Trophoblast cell (in vitro differentiated cells and primary cell): ENCODE data around the gene FOXF2.

ENCODE experiments used
- DNase-seq, 2 donors: peaks; one replicate each; pipeline ENCODE4 v3.0.0-alpha.2; 2016
- H2AFZ ChIP-seq: 2 replicates; pipeline ENCODE4 v1.6.1; 2013; ENCODE audit warnings: low read length, moderate library complexity, mild to moderate bottlenecking; ENCODE audit not compliant: insufficient read depth, poor library complexity
- H2AK5ac ChIP-seq: 2 replicates; pipeline ENCODE4 v1.6.1; 2013; ENCODE audit warnings: mild to moderate bottlenecking, low read length
- H2BK120ac ChIP-seq: 2 replicates; pipeline ENCODE4 v1.6.1; 2013; ENCODE audit warnings: low read length, mild to moderate bottlenecking, moderate library complexity; ENCODE audit not compliant: insufficient read depth, poor library complexity
- H2BK12ac ChIP-seq: 2 replicates; pipeline ENCODE4 v1.6.1; 2013; ENCODE audit warnings: mild to moderate bottlenecking, low read length, moderate library complexity
- H2BK5ac ChIP-seq: 2 replicates; pipeline ENCODE4 v1.6.1; 2013; ENCODE audit warnings: low read length, low read depth, moderate library complexity, mild to moderate bottlenecking; ENCODE audit not compliant: poor library complexity
- H3K14ac ChIP-seq: 2 replicates; pipeline ENCODE4 v1.6.1; 2013; ENCODE audit warnings: mild to moderate bottlenecking, low read length
- H3K18ac ChIP-seq: 2 replicates; pipeline ENCODE4 v1.6.1; 2013; ENCODE audit warnings: mild to moderate bottlenecking, low read length
- H3K23ac ChIP-seq: 2 replicates; pipeline ENCODE4 v1.6.1; 2013; ENCODE audit warnings: low read length
- H3K27ac ChIP-seq: 2 replicates; pipeline ENCODE4 v1.5.1; 2013; ENCODE audit warnings: low read depth, mild to moderate bottlenecking, inconsistent platforms, low read length, moderate library complexity
- H3K27me3 ChIP-seq: 2 replicates; pipeline ENCODE4 v1.6.1; 2013; ENCODE audit warnings: inconsistent platforms, mild to moderate bottlenecking, low read length, moderate library complexity; ENCODE audit not compliant: insufficient read depth
- H3K36me3 ChIP-seq, 2 experiments: 1 replicate in 1 of 2; 2 replicates in 1 of 2; pipeline ENCODE4 v1.6.1; 2013; ENCODE audit warnings: low read length in 2 of 2, mild to moderate bottlenecking in 2 of 2, moderate library complexity in 1 of 2; ENCODE audit not compliant: insufficient read depth in 2 of 2, control insufficient read depth in 1 of 2
- H3K4ac ChIP-seq: 2 replicates; pipeline ENCODE4 v1.6.1; 2013; ENCODE audit warnings: low read depth, mild to moderate bottlenecking, low read length, moderate library complexity
- H3K4me1 ChIP-seq, 2 experiments: 1 replicate in 1 of 2; 2 replicates in 1 of 2; pipeline ENCODE4 v1.6.1; 2013; ENCODE audit warnings: low read length in 2 of 2, mild to moderate bottlenecking in 2 of 2, moderate library complexity in 1 of 2; ENCODE audit not compliant: insufficient read depth in 2 of 2, control insufficient read depth in 1 of 2
- H3K4me2 ChIP-seq: 2 replicates; pipeline ENCODE4 v1.6.1; 2013; ENCODE audit warnings: inconsistent platforms, mild to moderate bottlenecking, low read length, moderate library complexity
- H3K4me3 ChIP-seq: 2 replicates; pipeline ENCODE4 v1.5.1; 2013; ENCODE audit warnings: mild to moderate bottlenecking, low read depth, low read length, inconsistent platforms
- H3K79me1 ChIP-seq: one replicate; pipeline ENCODE4 v1.6.1; 2013; ENCODE audit warnings: low read length
- H3K79me2 ChIP-seq: 2 replicates; pipeline ENCODE4 v1.6.1; 2013; ENCODE audit warnings: low read length, mild to moderate bottlenecking; ENCODE audit not compliant: control insufficient read depth, insufficient read depth, poor library complexity
- H3K9ac ChIP-seq: 2 replicates; pipeline ENCODE4 v1.6.1; 2013; ENCODE audit warnings: mild to moderate bottlenecking, low read length
- H3K9me3 ChIP-seq: 2 replicates; pipeline ENCODE4 v1.6.1; 2013; ENCODE audit warnings: low read depth, mild to moderate bottlenecking, control low read depth, inconsistent platforms, low read length; ENCODE audit not compliant: insufficient read depth
- H4K12ac ChIP-seq: 2 replicates; pipeline ENCODE4 v1.6.1; 2013; ENCODE audit warnings: low read depth, mild to moderate bottlenecking, low read length, moderate library complexity
- H4K8ac ChIP-seq: 2 replicates; pipeline ENCODE4 v1.6.1; 2013; ENCODE audit warnings: low read depth, mild to moderate bottlenecking, low read length, moderate library complexity
- H4K91ac ChIP-seq: one replicate; pipeline ENCODE4 v1.6.1; 2013; ENCODE audit warnings: low read depth, mild to moderate bottlenecking, low read length, moderate library complexity
- WGBS: extraction: QIAGEN DNeasy Blood & Tissue Kit; methylation state at CpG from one replicate; pipeline ENCODE4 v1.1.7; 2013; ENCODE audit warnings: missing lambda C conversion rate; ENCODE audit not compliant: insufficient read length, insufficient coverage; ENCODE audit errors: extremely low coverage; 5-methylcytosine and 5-hydroxymethylcytosine counted together

FOXF2 gene

DNA sequence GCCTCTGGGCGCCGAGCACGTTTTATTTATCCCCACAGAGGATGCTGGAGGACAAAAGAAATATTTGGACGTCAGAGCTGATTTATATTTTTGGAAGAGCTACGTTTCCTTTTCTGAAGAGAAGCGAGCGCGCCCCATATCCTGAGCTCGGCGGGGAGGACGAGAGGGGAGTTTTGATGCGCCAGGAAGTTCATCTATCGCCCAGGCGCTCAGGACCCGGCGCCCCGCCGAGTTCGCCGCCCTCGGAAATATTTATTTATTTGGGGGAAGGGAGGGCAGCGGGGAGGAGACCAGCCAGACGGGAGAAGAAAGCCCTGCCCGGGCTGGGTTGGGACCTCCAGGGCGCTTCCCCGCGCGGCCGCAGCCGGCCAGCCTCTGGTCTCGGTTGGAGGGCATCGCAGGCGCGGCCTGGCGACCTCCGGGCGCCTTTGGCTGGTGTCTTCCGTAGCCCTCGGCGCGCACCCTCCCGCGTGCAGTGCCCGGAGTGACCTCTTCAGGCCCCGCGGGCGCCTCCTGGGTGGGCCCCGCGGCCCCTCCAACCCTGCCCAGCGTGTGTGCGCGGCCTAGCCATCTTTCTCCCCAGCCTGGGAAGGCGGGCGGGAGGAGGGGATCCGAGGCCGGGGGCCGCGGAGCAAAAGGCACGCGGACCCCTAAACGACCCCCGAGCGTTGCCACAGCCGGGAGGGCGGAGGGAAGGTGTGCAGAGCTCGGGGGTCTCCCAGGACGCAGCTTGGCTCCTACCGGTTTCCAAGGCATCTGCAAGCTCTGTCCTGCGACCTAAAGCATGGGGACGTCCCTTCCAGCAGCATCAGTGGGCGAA is 5.4 kb upstream of the FOXF2 start:
- Histone ChIP-seq H2BK5ac (no peak overlapping the region), H4K8ac (no peak overlapping the region), H3K36me3 (no peaks in the 10 kb centered on the region), H3K4ac (no peak overlapping the region), H3K79me1 (no peaks in the 10 kb centered on the region), H3K27ac (no peak overlapping the region), H3K4me2 (peak overlapping the region; percentile 12), H3K23ac (no peak overlapping the region), H3K14ac (no peak overlapping the region), H2AFZ (no peak overlapping the region), H3K27me3 (peaks cover 87% of the 10 kb centered on the region), H3K79me2 (no peaks in the 10 kb centered on the region), H4K12ac (no peak overlapping the region), H3K9me3 (peaks cover 3% of the 10 kb centered on the region), H3K4me1 (peaks cover 6 to 8% of the 10 kb centered on the region in 2 experiments), H2BK12ac (no peak overlapping the region), H2BK120ac (no peak overlapping the region), H3K18ac (no peak overlapping the region), H3K9ac (no peak overlapping the region), H4K91ac (no peak overlapping the region), H2AK5ac (no peak overlapping the region), H3K4me3 (no peak overlapping the region)
- no peak for DNase-seq
- no CpG with 5 or more reads among the region's 71 CpGs for WGBS

DNA sequence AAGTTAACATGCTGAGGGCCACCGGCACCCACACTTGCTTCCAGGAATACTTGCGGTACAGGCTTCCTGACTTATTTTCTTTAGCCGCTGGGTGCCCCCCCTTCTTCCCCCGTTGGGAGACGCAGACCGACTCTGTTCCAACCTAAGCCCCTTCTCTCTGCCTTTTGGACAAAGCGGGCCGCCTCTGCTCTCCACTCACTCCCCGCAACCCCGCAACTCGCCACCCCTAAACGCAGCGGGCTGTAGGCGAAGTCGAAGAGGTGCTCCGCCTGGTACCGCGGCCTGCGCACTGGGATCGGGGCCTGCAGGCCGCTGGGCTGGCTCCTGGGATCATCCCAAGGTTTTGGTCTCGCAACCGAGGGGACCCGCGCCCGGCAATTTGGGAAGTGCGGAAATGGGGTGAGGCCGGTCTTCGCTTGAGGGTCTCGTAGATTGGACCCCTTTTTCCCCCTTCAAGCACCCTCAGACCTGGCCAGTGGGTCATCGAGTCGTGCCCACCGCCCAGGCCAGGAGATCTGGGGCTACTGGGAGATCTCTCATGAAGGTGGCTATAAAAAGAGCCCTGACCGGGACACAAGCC is 4.7 kb upstream of the FOXF2 start:
- DNase-seq, result no peak
- Histone ChIP-seq H3K23ac (no peak overlapping the region), H4K8ac (no peak overlapping the region), H3K4me2 (no peak overlapping the region), H3K36me3 (no peaks in the 10 kb centered on the region), H3K4me1 (peaks cover 6 to 8% of the 10 kb centered on the region in 2 experiments), H2AFZ (no peak overlapping the region), H3K79me2 (no peaks in the 10 kb centered on the region), H3K18ac (no peak overlapping the region), H3K4ac (no peak overlapping the region), H3K27me3 (peaks cover 85% of the 10 kb centered on the region), H2BK120ac (no peak overlapping the region), H3K79me1 (no peaks in the 10 kb centered on the region), H2AK5ac (no peak overlapping the region), H3K27ac (no peak overlapping the region), H3K4me3 (no peak overlapping the region), H3K14ac (no peak overlapping the region), H3K9ac (no peak overlapping the region), H4K12ac (no peak overlapping the region), H4K91ac (no peak overlapping the region), H2BK12ac (no peak overlapping the region), H3K9me3 (peaks cover 3% of the 10 kb centered on the region), H2BK5ac (no peak overlapping the region)
- no CpG with 5 or more reads among the region's 34 CpGs for WGBS

DNA sequence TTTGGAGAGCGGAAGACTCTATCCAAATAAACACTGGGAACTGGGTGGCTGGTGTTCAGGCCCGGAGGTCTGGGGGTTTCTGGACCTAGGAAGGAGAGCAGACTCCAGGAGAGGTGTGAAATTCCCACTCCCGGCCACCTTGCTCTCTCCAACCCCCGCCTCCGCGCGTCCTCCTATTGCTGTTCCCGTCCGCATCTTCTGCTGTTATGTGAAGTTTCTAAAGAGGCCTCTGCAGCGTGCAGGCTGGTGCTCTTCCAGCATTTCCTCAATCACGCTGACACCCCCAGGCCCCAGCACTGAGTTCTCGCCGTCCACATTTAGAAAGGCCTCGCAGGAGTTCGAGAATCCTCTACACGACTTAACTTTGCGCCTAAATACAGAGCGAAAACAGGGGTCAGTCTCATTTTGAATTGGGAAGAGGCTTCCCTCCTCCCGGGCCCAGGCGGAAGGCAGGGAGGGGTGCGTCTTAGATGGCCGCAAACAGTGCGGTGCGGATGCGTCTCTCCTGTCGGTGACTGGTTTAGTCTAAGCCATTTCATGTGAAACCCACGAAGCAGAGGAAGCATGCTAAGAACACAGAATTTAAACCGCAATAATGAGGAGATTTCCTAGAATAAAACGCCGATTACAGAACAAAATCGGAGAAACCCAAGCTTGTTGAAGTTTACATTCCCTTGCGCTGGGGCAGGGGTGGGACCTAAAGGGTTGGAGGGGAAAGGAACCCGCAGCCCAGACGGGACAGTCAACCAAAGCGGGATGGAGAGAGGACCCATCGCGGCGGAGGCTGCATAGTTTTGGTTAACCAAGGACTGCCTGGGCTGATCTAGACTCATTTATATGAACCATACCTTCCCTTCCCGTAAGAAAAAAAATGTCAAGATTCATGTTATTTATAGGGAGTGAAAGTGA is 4.0 kb upstream of the FOXF2 start:
- no peak overlapping the region for H3K9ac ChIP-seq
- WGBS, result no CpG with 5 or more reads among the region's 39 CpGs
- H3K79me2 ChIP-seq, result no peaks in the 10 kb centered on the region
- no peak overlapping the region for H2AFZ ChIP-seq
- H4K12ac ChIP-seq, result no peak overlapping the region
- no peak overlapping the region for H4K91ac ChIP-seq
- no peak overlapping the region for H2AK5ac ChIP-seq
- peaks cover 3% of the 10 kb centered on the region for H3K9me3 ChIP-seq
- H3K14ac ChIP-seq, result no peak overlapping the region
- H3K4me2 ChIP-seq, result no peak overlapping the region
- no peak overlapping the region for H3K4ac ChIP-seq
- H3K4me3 ChIP-seq, result no peak overlapping the region
- H3K18ac ChIP-seq, result no peak overlapping the region
- peaks cover 88% of the 10 kb centered on the region for H3K27me3 ChIP-seq
- peaks cover 10 to 13% of the 10 kb centered on the region in 2 experiments for H3K4me1 ChIP-seq
- no peak overlapping the region for H3K27ac ChIP-seq
- no peak overlapping the region for H3K23ac ChIP-seq
- no peak for DNase-seq
- H2BK5ac ChIP-seq, result no peak overlapping the region
- H3K36me3 ChIP-seq, result no peaks in the 10 kb centered on the region
- H2BK12ac ChIP-seq, result no peak overlapping the region
- no peaks in the 10 kb centered on the region for H3K79me1 ChIP-seq
- H4K8ac ChIP-seq, result no peak overlapping the region
- no peak overlapping the region for H2BK120ac ChIP-seq

DNA sequence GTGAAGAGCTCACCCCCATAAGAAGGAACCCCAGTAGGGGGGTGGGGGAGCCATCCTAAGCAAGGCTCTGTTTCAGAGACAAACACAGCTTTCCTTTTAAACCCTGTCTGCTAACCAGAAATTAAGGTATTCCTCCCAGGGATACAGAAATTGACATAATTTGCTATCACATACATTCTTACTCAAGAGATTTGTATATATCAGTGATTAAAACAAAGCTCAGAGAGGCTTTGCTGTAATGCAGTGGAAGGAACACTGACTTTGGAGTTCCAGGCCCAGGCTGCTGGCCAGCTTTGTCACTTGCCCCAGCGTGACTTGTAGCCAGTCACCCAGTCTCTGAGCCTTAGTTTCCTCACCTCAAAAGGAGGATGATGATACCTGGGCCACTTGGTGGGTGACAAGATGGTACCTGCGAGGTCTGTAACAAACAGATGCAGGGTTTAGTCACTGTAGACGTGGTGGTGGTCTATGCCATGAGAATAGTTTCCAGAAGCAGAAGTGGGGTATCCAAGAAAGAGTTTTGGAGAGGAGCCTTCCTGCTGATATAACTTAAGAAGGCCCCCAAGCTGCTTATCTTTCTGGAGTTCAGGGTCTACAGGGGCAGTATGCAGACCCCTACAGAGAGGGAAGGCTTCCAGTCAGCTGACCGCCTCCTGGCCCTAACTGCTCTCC is 3.2 kb upstream of the FOXF2 start:
- no peak overlapping the region for H4K91ac ChIP-seq
- DNase-seq, result no peak
- no peak overlapping the region for H2AFZ ChIP-seq

More for the DNA sequence above, 3.2 kb upstream of the FOXF2 start:
- H3K4me3 ChIP-seq, result no peak overlapping the region
- no peak overlapping the region for H3K4me2 ChIP-seq
- no peak overlapping the region for H2BK120ac ChIP-seq
- H4K8ac ChIP-seq, result no peak overlapping the region
- H3K9me3 ChIP-seq, result peaks cover 9% of the 10 kb centered on the region
- H3K18ac ChIP-seq, result no peak overlapping the region
- H2BK5ac ChIP-seq, result no peak overlapping the region
- no peak overlapping the region for H2AK5ac ChIP-seq
- no peaks in the 10 kb centered on the region for H3K79me1 ChIP-seq
- no peak overlapping the region for H2BK12ac ChIP-seq
- no peak overlapping the region for H3K4ac ChIP-seq
- H3K79me2 ChIP-seq, result no peaks in the 10 kb centered on the region
- no CpG with 5 or more reads among the region's 4 CpGs for WGBS
- H3K36me3 ChIP-seq, result no peaks in the 10 kb centered on the region
- peaks cover 15 to 19% of the 10 kb centered on the region in 2 experiments for H3K4me1 ChIP-seq
- no peak overlapping the region for H3K23ac ChIP-seq
- H3K14ac ChIP-seq, result no peak overlapping the region
- no peak overlapping the region for H3K9ac ChIP-seq
- H3K27me3 ChIP-seq, result peaks cover 88% of the 10 kb centered on the region
- no peak overlapping the region for H4K12ac ChIP-seq
- H3K27ac ChIP-seq, result no peak overlapping the region
